Thoracic aorta (tissue), 2 donors: ENCODE results near the gene EIF4E3. TPM values are rescaled to one million over a fixed set of nuclear protein-coding genes. Genes with fewer than 3 reads are reported as not detected.

Experiments used
- ATAC-seq: fragments of 150-250 bp; one replicate; pipeline ENCODE4 v1.8.0; 2017; ENCODE audit warnings: low read depth; ENCODE audit not compliant: insufficient number of reproducible peaks, low FRiP score
- DNase-seq: peaks from one replicate; pipeline ENCODE4 v3.0.0-alpha.2; 2020; ENCODE audit warnings: low spot score
- H3K27ac ChIP-seq, 2 donors: fragments of 200-600 bp; sonication (generic); 1 replicate in 1 of 2; 2 replicates in 1 of 2; pipeline ENCODE4 v1.5.1; 2016; ENCODE audit warnings: mild to moderate bottlenecking in 2 of 2, moderate library complexity in 2 of 2
- H3K27me3 ChIP-seq: fragments of 200-600 bp; sonication (generic); replicated peaks from 2 replicates; pipeline ENCODE4 v1.6.0; 2016; ENCODE audit warnings: mild to moderate bottlenecking; ENCODE audit not compliant: insufficient read depth
- H3K36me3 ChIP-seq: fragments of 200-600 bp; sonication (generic); one replicate; pipeline ENCODE4 v1.5.1; 2016
- H3K4me1 ChIP-seq, 2 donors: fragments of 200-600 bp; sonication (generic); 1 replicate in 1 of 2; 2 replicates in 1 of 2; pipeline versions ENCODE4 v1.5.1 to v1.6.0; 2016; ENCODE audit warnings: low read depth in 2 of 2, mild to moderate bottlenecking in 1 of 2; ENCODE audit not compliant: control insufficient read depth in 1 of 2
- H3K4me3 ChIP-seq: fragments of 200-600 bp; sonication (generic); 2 replicates; pipeline ENCODE4 v1.5.1; 2016; ENCODE audit warnings: mild to moderate bottlenecking
- H3K9me3 ChIP-seq: fragments of 200-600 bp; sonication (generic); 2 replicates; pipeline ENCODE4 v1.5.1; 2016
- total RNA-seq, 2 donors: library from RNA; depleted of rRNA; stranded (reverse); fragments of >200 nt; gene quantifications; one replicate each; pipeline versions ENCODE4 v1.1.0 to v1.2.3, GENCODE V29; 2016
- TF ChIP-seq, protein P1 (sequence below): fragments of 200-600 bp; sonication (generic); IDR thresholded peaks from one replicate; pipeline ENCODE4 v1.5.1; 2019; ENCODE audit warnings: antibody characterized with exemption

EIF4E3 gene
- total RNA-seq, 2 donors from 2014 or later: 8.8 to 12.1 TPM

DNA sequence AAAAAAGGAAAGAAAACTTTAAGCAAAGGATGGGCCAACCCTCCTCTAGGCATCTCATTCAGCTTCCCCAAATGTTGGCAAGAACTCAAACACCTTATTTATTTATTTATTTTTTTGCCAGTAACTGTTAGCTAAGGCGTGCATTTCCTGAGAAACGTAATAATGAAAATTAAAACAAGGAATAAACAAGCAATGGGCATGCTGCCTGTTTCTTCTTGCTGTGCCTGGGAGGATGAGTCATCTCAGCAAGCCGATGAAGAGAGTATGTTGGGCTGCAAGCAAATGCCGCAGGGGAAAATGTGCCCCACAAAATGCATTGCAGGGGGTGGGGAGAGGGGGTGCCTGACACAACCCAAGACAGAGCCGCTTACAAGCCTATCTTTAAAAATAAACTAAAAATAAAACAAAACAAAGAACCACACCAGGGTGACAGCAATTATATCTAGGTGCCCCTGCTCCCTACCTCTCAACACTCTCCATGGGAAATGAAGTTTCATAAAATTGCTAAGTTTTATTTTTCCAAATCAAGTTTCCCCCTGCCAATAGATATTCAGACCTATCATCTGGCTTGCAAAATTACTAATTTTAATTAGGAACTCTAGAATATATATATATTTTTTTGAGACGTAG, 40.3 kb downstream of the EIF4E3 start:
- DNase-seq: no peak
- Histone ChIP-seq H3K27ac (no peak overlapping the region), H3K9me3 (no peaks in the 10 kb centered on the region), H3K27me3 (no peaks in the 10 kb centered on the region), H3K4me3 (no peak overlapping the region), H3K4me1 (peaks cover 6 to 11% of the 10 kb centered on the region in 2 donors), H3K36me3 (no peaks in the 10 kb centered on the region)
- no peak for ATAC-seq
- TF ChIP-seq, protein P1, sequence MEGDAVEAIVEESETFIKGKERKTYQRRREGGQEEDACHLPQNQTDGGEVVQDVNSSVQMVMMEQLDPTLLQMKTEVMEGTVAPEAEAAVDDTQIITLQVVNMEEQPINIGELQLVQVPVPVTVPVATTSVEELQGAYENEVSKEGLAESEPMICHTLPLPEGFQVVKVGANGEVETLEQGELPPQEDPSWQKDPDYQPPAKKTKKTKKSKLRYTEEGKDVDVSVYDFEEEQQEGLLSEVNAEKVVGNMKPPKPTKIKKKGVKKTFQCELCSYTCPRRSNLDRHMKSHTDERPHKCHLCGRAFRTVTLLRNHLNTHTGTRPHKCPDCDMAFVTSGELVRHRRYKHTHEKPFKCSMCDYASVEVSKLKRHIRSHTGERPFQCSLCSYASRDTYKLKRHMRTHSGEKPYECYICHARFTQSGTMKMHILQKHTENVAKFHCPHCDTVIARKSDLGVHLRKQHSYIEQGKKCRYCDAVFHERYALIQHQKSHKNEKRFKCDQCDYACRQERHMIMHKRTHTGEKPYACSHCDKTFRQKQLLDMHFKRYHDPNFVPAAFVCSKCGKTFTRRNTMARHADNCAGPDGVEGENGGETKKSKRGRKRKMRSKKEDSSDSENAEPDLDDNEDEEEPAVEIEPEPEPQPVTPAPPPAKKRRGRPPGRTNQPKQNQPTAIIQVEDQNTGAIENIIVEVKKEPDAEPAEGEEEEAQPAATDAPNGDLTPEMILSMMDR: no peak

DNA sequence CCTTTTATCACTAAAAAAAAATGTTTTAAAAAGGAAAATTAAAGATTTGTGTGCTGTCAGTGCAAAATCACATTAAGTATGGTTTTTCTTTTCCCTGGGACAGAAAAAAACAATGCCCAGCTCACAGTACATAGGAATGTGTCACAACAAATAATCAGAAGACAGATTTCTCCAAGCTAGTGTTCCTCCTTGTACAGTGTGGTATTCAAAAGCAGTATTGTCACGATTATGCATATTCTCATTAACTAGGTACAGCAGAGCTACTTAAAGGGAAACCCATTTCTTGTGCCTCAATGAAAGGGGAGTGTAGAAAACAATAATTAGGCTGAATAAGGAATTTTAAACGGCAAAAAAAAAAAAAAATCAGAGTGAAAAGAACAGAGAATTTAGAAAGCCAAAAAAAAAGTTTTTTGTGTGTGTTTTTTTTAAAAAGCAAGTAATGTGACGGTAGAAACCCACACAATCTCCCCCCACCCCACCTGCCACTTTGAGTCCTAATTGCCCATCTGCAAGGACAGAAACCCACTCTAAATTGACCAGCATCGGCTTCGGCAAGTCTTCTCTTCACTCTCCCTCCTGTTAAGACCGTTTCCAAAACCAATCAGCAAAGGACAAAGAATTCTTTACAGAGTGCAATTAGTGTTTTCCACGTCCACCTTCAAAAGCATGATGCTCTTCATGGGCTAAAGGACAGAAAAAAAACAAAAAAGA, 41.0 kb downstream of the EIF4E3 start:
- H3K4me3 ChIP-seq: no peak overlapping the region
- no peaks in the 10 kb centered on the region for H3K27me3 ChIP-seq
- DNase-seq (no peak), ATAC-seq (no peak)
- H3K9me3 ChIP-seq: no peaks in the 10 kb centered on the region
- TF ChIP-seq, protein P1: no peak
- H3K4me1 ChIP-seq: peaks cover 6 to 10% of the 10 kb centered on the region in 2 donors
- H3K27ac ChIP-seq: no peak overlapping the region
- H3K36me3 ChIP-seq: no peaks in the 10 kb centered on the region

DNA sequence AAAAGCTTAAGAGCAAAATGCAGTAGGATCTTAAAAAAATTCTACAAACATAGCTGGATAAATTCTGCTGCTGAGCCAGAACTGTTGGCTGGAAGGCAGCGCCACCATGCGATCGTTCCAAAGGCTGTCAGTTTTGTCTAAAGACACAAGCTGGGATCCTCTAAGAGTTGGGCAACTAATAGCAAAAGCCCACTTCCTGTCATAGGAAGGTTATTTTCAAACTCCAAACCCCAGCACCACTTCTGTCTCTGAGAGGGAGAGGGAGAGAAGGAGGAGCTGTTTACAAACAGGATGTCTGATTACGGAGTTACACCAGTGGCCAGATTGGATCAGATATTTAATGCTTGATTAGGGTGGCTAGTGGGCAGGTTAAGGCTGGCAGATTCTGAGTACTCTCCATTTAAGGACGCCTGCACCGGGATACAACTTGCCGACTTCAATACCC, 44.0 kb downstream of the EIF4E3 start:
- peak overlapping the region; percentile 7 for H3K4me3 ChIP-seq
- H3K4me1 ChIP-seq: peaks cover 6 to 10% of the 10 kb centered on the region in 2 donors
- no peaks in the 10 kb centered on the region for H3K9me3 ChIP-seq
- no peaks in the 10 kb centered on the region for H3K27me3 ChIP-seq
- H3K27ac ChIP-seq: no peak overlapping the region
- ATAC-seq (peak; percentile 47), DNase-seq (no peak)
- no peaks in the 10 kb centered on the region for H3K36me3 ChIP-seq
- TF ChIP-seq, protein P1: peak; percentile 39

DNA sequence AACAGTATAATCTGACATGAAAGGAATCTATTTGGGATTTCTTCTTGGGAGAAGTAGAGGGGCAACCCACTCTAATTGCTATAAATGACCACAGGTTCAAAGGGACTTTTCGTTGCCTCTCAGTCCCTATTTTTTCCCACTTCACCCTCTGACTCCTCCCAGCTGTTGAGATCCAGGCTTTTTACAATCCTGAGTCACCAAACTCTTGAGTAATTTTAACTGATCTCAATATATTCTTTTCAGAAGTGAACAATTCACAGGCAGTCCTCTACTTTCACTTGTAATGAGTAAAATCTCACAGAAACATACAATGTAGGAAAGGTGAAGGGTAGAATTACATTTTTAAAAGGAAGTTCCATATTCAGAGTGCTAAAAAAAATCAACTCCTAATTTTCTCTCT, 44.6 kb downstream of the EIF4E3 start:
- Histone ChIP-seq H3K4me1 (peaks cover 6 to 10% of the 10 kb centered on the region in 2 donors), H3K9me3 (no peaks in the 10 kb centered on the region), H3K27ac (no peak overlapping the region), H3K4me3 (peak overlapping the region; percentile 7), H3K27me3 (no peaks in the 10 kb centered on the region), H3K36me3 (no peaks in the 10 kb centered on the region)
- TF ChIP-seq, protein P1: no peak
- ATAC-seq (no peak), DNase-seq (no peak)

DNA sequence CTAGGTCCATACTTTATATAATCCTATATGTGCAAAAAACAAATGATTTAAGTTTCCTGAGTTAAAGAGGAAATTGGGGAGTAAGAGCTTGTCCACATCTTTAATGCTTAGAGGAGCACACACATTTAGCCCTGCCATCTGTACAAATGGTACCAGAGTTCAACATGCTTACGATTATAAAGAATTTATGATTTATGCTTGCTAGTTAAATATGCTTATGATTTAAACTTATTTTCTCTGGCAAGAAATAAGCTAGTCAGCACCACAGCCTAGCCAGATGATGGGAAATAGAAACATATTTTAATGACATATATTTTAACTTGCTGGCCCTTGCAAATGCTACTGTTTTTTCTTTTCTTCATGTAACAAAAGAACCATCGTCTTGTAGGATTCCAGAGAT, 48.3 kb downstream of the EIF4E3 start:
- H3K27me3 ChIP-seq: no peaks in the 10 kb centered on the region
- H3K4me1 ChIP-seq: peaks cover 3 to 10% of the 10 kb centered on the region in 2 donors
- no peak overlapping the region for H3K27ac ChIP-seq
- no peaks in the 10 kb centered on the region for H3K9me3 ChIP-seq
- no peak for ATAC-seq
- TF ChIP-seq, protein P1: no peak
- no peak for DNase-seq
- no peak overlapping the region for H3K4me3 ChIP-seq
- no peaks in the 10 kb centered on the region for H3K36me3 ChIP-seq
